Aorta (tissue), 5 donors: ENCODE results near the gene ZNF350. TPM values are rescaled to one million over a fixed set of nuclear protein-coding genes. Genes with fewer than 3 reads are reported as not detected.

Experiments
- ATAC-seq: fragments of 200-7000 bp; cut with Tn5 transposase; one replicate; pipeline ENCODE4 v1.9.1; 2022; ENCODE audit warnings: moderate library complexity; ENCODE audit not compliant: low FRiP score
- DNase-seq, 2 donors: peaks; one replicate each; pipeline ENCODE4 v3.0.0-alpha.2; 2020
- H3K27ac ChIP-seq, 2 donors: one replicate each; pipeline ENCODE4 v1.5.1; 2013; ENCODE audit warnings: low read length in 2 of 2, mild to moderate bottlenecking in 2 of 2, moderate library complexity in 2 of 2, control low read depth in 1 of 2, inconsistent platforms in 1 of 2, low read depth in 1 of 2
- H3K27me3 ChIP-seq, 2 donors: one replicate each; pipeline ENCODE4 v1.6.1; 2013; ENCODE audit warnings: control low read depth in 1 of 2, low read length in 1 of 2, mild to moderate bottlenecking in 1 of 2, moderate library complexity in 1 of 2; ENCODE audit not compliant: insufficient read depth in 2 of 2, control insufficient read depth in 1 of 2
- H3K36me3 ChIP-seq, 2 donors: one replicate each; pipeline ENCODE4 v1.6.1; 2013; ENCODE audit warnings: control low read depth in 1 of 2, low read length in 1 of 2, mild to moderate bottlenecking in 1 of 2; ENCODE audit not compliant: insufficient read depth in 2 of 2, control insufficient read depth in 1 of 2
- H3K4me1 ChIP-seq, 2 donors: one replicate each; pipeline ENCODE4 v1.6.1; 2013; ENCODE audit warnings: low read length in 2 of 2, control low read depth in 1 of 2, mild to moderate bottlenecking in 1 of 2, moderate library complexity in 1 of 2; ENCODE audit not compliant: insufficient read depth in 2 of 2, control insufficient read depth in 1 of 2
- H3K4me3 ChIP-seq, 2 donors: one replicate each; pipeline ENCODE4 v1.5.1; 2013; ENCODE audit warnings: low read length in 2 of 2, control low read depth in 1 of 2, mild to moderate bottlenecking in 1 of 2
- H3K9me3 ChIP-seq: one replicate; pipeline ENCODE4 v1.6.1; 2013; ENCODE audit warnings: mild to moderate bottlenecking, low read length; ENCODE audit not compliant: control insufficient read depth
- WGBS, 2 donors: extraction: QIAGEN DNeasy Blood & Tissue Kit; methylation state at CpG; one replicate each; pipeline ENCODE4 v1.1.7; 2013; 5-methylcytosine and 5-hydroxymethylcytosine counted together
- intact Hi-C, 2 donors: fragments of 100-400 bp; cut with DNase I; formaldehyde crosslinking; loops; one replicate each; pipeline versions ENCODE4 v1.14.2 to v1.15.0; 2022
- polyA plus RNA-seq, 2 donors: library from polyadenylated mRNA; stranded (reverse); fragments of 200-250 nt; gene quantifications; one replicate each; pipeline ENCODE4 v1.2.3, GENCODE V29; 2013
- total RNA-seq, 2 donors: library from RNA; stranded (reverse); fragmentation: NEBNext Ultra II Directional; extraction: Animal tissue kit (Norgen Biotek cat#: 25700); gene quantifications; one replicate each; pipeline ENCODE4 v1.2.1, GENCODE V29; 2021
- donor health status: healthy with polysubstance abuse.
- donor health status: Bipolar disorder and iron deficiency.
- donor health status: DM: no; HTN: no; CAD: no.
- donor health status: DM: no; HTN: no; CAD: no.
- donor health status: DM: yes; HTN: yes; CAD: no.

The ZNF350 gene
- total and polyA plus RNA-seq, 4 donors = 9.9 to 17.7 (median 12.6) TPM

- ATAC-seq = peak; percentile 98
- Histone ChIP-seq H3K36me3 (no peaks in the 10 kb centered on the region), H3K4me3 (peak within 1 kb of the TSS; percentile 88), H3K27me3 (no peaks in the 10 kb centered on the region), H3K27ac (peak within 1 kb of the TSS in 1 of 2 donors; percentile 87), H3K9me3 (peaks cover 9% of the 10 kb centered on the region), H3K4me1 (no peaks in the 10 kb centered on the region)
- peak; percentile 92 to 96 for DNase-seq
- intact Hi-C loops = loop anchor here (1.0 to 10.0 kb wide), 2 partner anchors 58 to 122 kb away; partner anchors contain the start of gene ZNF350 (in 1 of the 2)
- WGBS, 2 donors = 0% methylated on average over 52 of the region's 52 CpGs
These were observed 59.6 kb downstream of the ZNF350 start, which contains the start of gene ZNF613 for GRCh38 chr19:51926784-51927741. ZNF613 (plus strand) TSS chr19:51927472; CDS start chr19:51936221, 8,749 bp downstream.

GRCh38 chr19:51926426-51926783 is 60.2 kb downstream of the ZNF350 start:
- H3K27me3 ChIP-seq = no peaks in the 10 kb centered on the region
- no peaks in the 10 kb centered on the region for H3K4me1 ChIP-seq
- intact Hi-C loops = loop anchor here in 1 of 2 donors (10.0 kb wide), 1 partner anchor 58 kb away; the partner anchor contains the start of gene ZNF350
- H3K4me3 ChIP-seq = peak overlapping the region; percentile 88
- DNase-seq = no peak
- peaks cover 15% of the 10 kb centered on the region for H3K9me3 ChIP-seq
- whole genome bisulfite sequencing, 2 donors = 11 to 14% methylated on average over 11 of the region's 11 CpGs
- H3K36me3 ChIP-seq = no peaks in the 10 kb centered on the region
- peak; percentile 58 for ATAC-seq
- H3K27ac ChIP-seq = no peak overlapping the region

- Histone ChIP-seq H3K36me3 (no peaks in the 10 kb centered on the region), H3K4me3 (no peak overlapping the region), H3K9me3 (peaks cover 30% of the 10 kb centered on the region), H3K4me1 (no peaks in the 10 kb centered on the region), H3K27ac (no peak overlapping the region), H3K27me3 (no peaks in the 10 kb centered on the region)
- ATAC-seq (no peak), DNase-seq (no peak)
- intact Hi-C loops = loop anchor here in 1 of 2 donors (10.0 kb wide), 1 partner anchor 63 kb away; the partner anchor contains the start of gene ZNF350
- 88 to 91% methylated on average over 8 of the region's 8 CpGs for WGBS, 2 donors
These were observed 64.7 kb downstream of the ZNF350 start for GRCh38 chr19:51921949-51922348.

- 84 to 85% methylated on average over 3 of the region's 3 CpGs for WGBS, 2 donors
- Histone ChIP-seq H3K36me3 (no peaks in the 10 kb centered on the region), H3K27ac (no peak overlapping the region), H3K27me3 (no peaks in the 10 kb centered on the region), H3K4me3 (no peak overlapping the region), H3K9me3 (peaks cover 34% of the 10 kb centered on the region), H3K4me1 (no peaks in the 10 kb centered on the region)
- intact Hi-C loops = loop anchor here in 1 of 2 donors (10.0 kb wide), 1 partner anchor 65 kb away; the partner anchor contains the start of gene ZNF350
- DNase-seq = no peak
- no peak for ATAC-seq
These were observed 67.0 kb downstream of the ZNF350 start for GRCh38 chr19:51919606-51920005.

- no peak overlapping the region for H3K27ac ChIP-seq
- intact Hi-C loops = no loop called here
- no peak for ATAC-seq
- WGBS, 2 donors = 92 to 93% methylated on average over 1 of the region's 1 CpG
- no peak for DNase-seq
- H3K4me1 ChIP-seq = no peaks in the 10 kb centered on the region
- H3K36me3 ChIP-seq = no peaks in the 10 kb centered on the region
- H3K4me3 ChIP-seq = peak overlapping the region in 1 of 2 donors; percentile 34
- H3K27me3 ChIP-seq = no peaks in the 10 kb centered on the region
- peaks cover 20% of the 10 kb centered on the region for H3K9me3 ChIP-seq
These were observed 70.5 kb downstream of the ZNF350 start for GRCh38 chr19:51916167-51916566.

GRCh38 chr19:51915324-51915867 is 71.2 kb downstream of the ZNF350 start:
- H3K27me3 ChIP-seq = no peaks in the 10 kb centered on the region
- no peaks in the 10 kb centered on the region for H3K36me3 ChIP-seq
- DNase-seq (no peak), ATAC-seq (no peak)
- H3K4me1 ChIP-seq = no peaks in the 10 kb centered on the region
- intact Hi-C loops = no loop called here
- WGBS, 2 donors = 57 to 77% methylated on average over 5 of the region's 5 CpGs
- H3K9me3 ChIP-seq = peaks cover 20% of the 10 kb centered on the region
- no peak overlapping the region for H3K4me3 ChIP-seq
- no peak overlapping the region for H3K27ac ChIP-seq

Other genes with a start within 250 kb of the ZNF350 start
- 10 to 100 TPM; 19.0 to 37.1 TPM for gene FPR1, start 235.0 kb downstream of the ZNF350 start, total RNA-seq
- 10 to 100 TPM in 1 of 2 donors, under 1 TPM in 1; 0.77 to 13.5 TPM for gene FPR1, start 235.0 kb downstream of the ZNF350 start, polyA plus RNA-seq
- 1 to 10 TPM; 2.7 to 3.9 TPM for gene FPR2, start 225.7 kb downstream of the ZNF350 start, total RNA-seq
- 1 to 10 TPM in 1 of 2 donors, under 1 TPM in 1; 0.18 to 2.6 TPM for gene FPR2, start 225.7 kb downstream of the ZNF350 start, polyA plus RNA-seq
- gene FPR3, start 191.7 kb downstream of the ZNF350 start, total RNA-seq = 10 to 100 TPM; 21.2 to 25.1 TPM
- 10 to 100 TPM in 1 of 2 donors, 1 to 10 TPM in 1; 1.7 to 11.9 TPM for gene FPR3, start 191.7 kb downstream of the ZNF350 start, polyA plus RNA-seq
- gene ZNF577, start 98.9 kb downstream of the ZNF350 start, total RNA-seq = 10 to 100 TPM; 12.5 to 24.2 TPM
- gene ZNF577, start 98.9 kb downstream of the ZNF350 start, polyA plus RNA-seq = 10 to 100 TPM in 1 of 2 donors, 1 to 10 TPM in 1; 4.5 to 61.1 TPM
- 10 to 100 TPM; 14.3 to 15.3 TPM for gene ZNF649, start 81.8 kb downstream of the ZNF350 start, total RNA-seq
- 1 to 10 TPM; 1.5 to 8.5 TPM for gene ZNF649, start 81.8 kb downstream of the ZNF350 start, polyA plus RNA-seq
- 1 to 10 TPM; 6.4 to 8.8 TPM for gene ZNF613, start 59.4 kb downstream of the ZNF350 start, total RNA-seq
- 1 to 10 TPM; 6.3 to 8.7 TPM for gene ZNF613, start 59.4 kb downstream of the ZNF350 start, polyA plus RNA-seq
- gene ZNF615, start 21.4 kb upstream of the ZNF350 start, total RNA-seq = 10 to 100 TPM; 11.7 to 18.9 TPM
- gene ZNF615, start 21.4 kb upstream of the ZNF350 start, polyA plus RNA-seq = 10 to 100 TPM in 1 of 2 donors, 1 to 10 TPM in 1; 4.6 to 10.1 TPM
- 1 to 10 TPM; 8.1 to 9.3 TPM for gene ZNF614, start 41.5 kb upstream of the ZNF350 start, total RNA-seq
- gene ZNF614, start 41.5 kb upstream of the ZNF350 start, polyA plus RNA-seq = 1 to 10 TPM; 3.8 to 4.3 TPM
- gene ZNF432, start 62.0 kb upstream of the ZNF350 start, total RNA-seq = 10 to 100 TPM; 21.4 to 22.0 TPM
- 10 to 100 TPM in 1 of 2 donors, 1 to 10 TPM in 1; 4.1 to 14.3 TPM for gene ZNF432, start 62.0 kb upstream of the ZNF350 start, polyA plus RNA-seq
- gene ZNF841, start 108.9 kb upstream of the ZNF350 start, total RNA-seq = 10 to 100 TPM; 33.8 to 40.7 TPM
- 10 to 100 TPM in 1 of 2 donors, under 1 TPM in 1; 0.88 to 19.6 TPM for gene ZNF841, start 108.9 kb upstream of the ZNF350 start, polyA plus RNA-seq
- 10 to 100 TPM in 1 of 2 donors, 1 to 10 TPM in 1; 8.1 to 11.0 TPM for gene ZNF616, start 153.1 kb upstream of the ZNF350 start, total RNA-seq
- gene ZNF616, start 153.1 kb upstream of the ZNF350 start, polyA plus RNA-seq = 1 to 10 TPM in 1 of 2 donors, under 1 TPM in 1; 0.88 to 2.1 TPM
- 10 to 100 TPM; 15.4 to 20.3 TPM for gene ZNF836, start 184.8 kb upstream of the ZNF350 start, total RNA-seq
- 1 to 10 TPM; 1.5 to 4.6 TPM for gene ZNF836, start 184.8 kb upstream of the ZNF350 start, polyA plus RNA-seq
- gene PPP2R1A, start 203.2 kb upstream of the ZNF350 start, total RNA-seq = 100 to 1,000 TPM; 174 to 178 TPM
- 10 to 100 TPM; 50.2 to 92.2 TPM for gene PPP2R1A, start 203.2 kb upstream of the ZNF350 start, polyA plus RNA-seq